Posterior vena cava (tissue), 2 donors: ENCODE data around the gene ASXL1. TPM values are rescaled to one million over a fixed set of nuclear protein-coding genes. Genes with fewer than 3 reads are reported as not detected.

ENCODE experiments used
- DNase-seq: peaks from one replicate; pipeline ENCODE4 v3.0.0-alpha.2; 2020; ENCODE audit warnings: low spot score
- intact Hi-C, 2 donors: fragments of 100-400 bp; cut with DNase I; formaldehyde crosslinking; loops; one replicate each; pipeline versions ENCODE4 v1.14.1 to v1.14.2; 2022 to 2023
- total RNA-seq, 2 donors: library from RNA; stranded (reverse); fragmentation: NEBNext Ultra II Directional; extraction: Animal tissue kit (Norgen Biotek cat#: 25700); gene quantifications; one replicate each; pipeline ENCODE4 v1.2.1, GENCODE V29; 2021
- donor health status: DM: yes; HTN: yes; CAD: no.
- donor health status: DM: yes; HTN: yes; CAD: no.

The ASXL1 gene
- total RNA-seq, 2 donors from 2014 or later, result 61.5 to 62.8 TPM

GRCh38 chr20:32482143-32482441 lies 124.0 kb downstream of the ASXL1 start:
- no peak for DNase-seq
- intact Hi-C loops, result no loop called here

- intact Hi-C loops, result no loop called here
- DNase-seq, result peak; percentile 87
Observed at GRCh38 chr20:32482442-32483261, 124.5 kb downstream of the ASXL1 start.

- intact Hi-C loops, result no loop called here
- DNase-seq, result peak; percentile 87
Observed at GRCh38 chr20:32483351-32484224, 125.5 kb downstream of the ASXL1 start.

GRCh38 chr20:32484225-32484957 lies 126.3 kb downstream of the ASXL1 start:
- intact Hi-C loops, result no loop called here
- DNase-seq, result peak; percentile 85

- intact Hi-C loops, result no loop called here
- peak; percentile 94 for DNase-seq
Observed at GRCh38 chr20:32484958-32485769, 127.0 kb downstream of the ASXL1 start.

- peak; percentile 20 for DNase-seq
- intact Hi-C loops, result no loop called here
Observed at GRCh38 chr20:32485770-32486478, 127.8 kb downstream of the ASXL1 start.

- peak; percentile 41 for DNase-seq
- intact Hi-C loops, result no loop called here
Observed at GRCh38 chr20:32487381-32487780, 129.2 kb downstream of the ASXL1 start.

- intact Hi-C loops, result no loop called here
- DNase-seq, result peak; percentile 2
Observed at GRCh38 chr20:32488066-32488838, 130.1 kb downstream of the ASXL1 start.

Other genes with a start within 250 kb of the ASXL1 start
- gene TM9SF4, start 248.6 kb upstream of the ASXL1 start, total RNA-seq, result 10 to 100 TPM; 29.4 to 30.0 TPM
- 1 to 10 TPM; 4.8 to 5.6 TPM for gene PLAGL2, start 150.6 kb upstream of the ASXL1 start, total RNA-seq
- gene POFUT1, start 150.5 kb upstream of the ASXL1 start, total RNA-seq, result 10 to 100 TPM; 34.6 to 36.4 TPM
- gene KIF3B, start 80.7 kb upstream of the ASXL1 start, total RNA-seq, result 10 to 100 TPM; 26.2 to 28.8 TPM
- 10 to 100 TPM in 1 of 2 donors, 1 to 10 TPM in 1; 9.3 to 12.0 TPM for gene NOL4L, start 227.0 kb downstream of the ASXL1 start, total RNA-seq